Memory B cell (primary cell): ENCODE data around the gene SERPINE2.
"Not testable (repeated sequence)": the region's sequence is repeated elsewhere in the genome, so short reads cannot be mapped to it uniquely, and the experiment has no call there.

ENCODE experiments used
- ATAC-seq: fragments of 150-1000 bp; cut with Tn5 transposase; 2 replicates; pipeline ENCODE4 v1.10.0; 2021; ENCODE audit warnings: low read depth, mild to moderate bottlenecking, moderate library complexity
- DNase-seq, 2 donors: peaks; one replicate each; pipeline ENCODE4 v3.0.0; 2022; ENCODE audit warnings: low spot score in 2 of 2
- H3K27ac Mint-ChIP-seq: one replicate; pipeline ENCODE4 v1.8.0; 2022; ENCODE audit warnings: mild to moderate bottlenecking, moderate library complexity, mixed read lengths
- H3K27me3 Mint-ChIP-seq: one replicate; pipeline ENCODE4 v1.8.0; 2022; ENCODE audit warnings: mixed read lengths
- H3K36me3 Mint-ChIP-seq: one replicate; pipeline ENCODE4 v1.8.0; 2022; ENCODE audit warnings: mild to moderate bottlenecking, mixed read lengths
- H3K4me1 Mint-ChIP-seq: one replicate; pipeline ENCODE4 v1.8.0; 2022; ENCODE audit warnings: mixed read lengths
- H3K4me3 Mint-ChIP-seq: one replicate; pipeline ENCODE4 v1.8.0; 2022; ENCODE audit warnings: mild to moderate bottlenecking, moderate library complexity, mixed read lengths
- H3K9me3 Mint-ChIP-seq: one replicate; pipeline ENCODE4 v1.8.0; 2022; ENCODE audit warnings: mixed read lengths

The SERPINE2 gene

GRCh38 chr2:224016963-224017362 lies 22.1 kb downstream of the SERPINE2 start:
- H3K4me3 Mint-ChIP-seq: no peak overlapping the region
- DNase-seq: no peak
- no peak overlapping the region for H3K27ac Mint-ChIP-seq
- peaks cover 1% of the 10 kb centered on the region for H3K27me3 Mint-ChIP-seq
- no peaks in the 10 kb centered on the region for H3K36me3 Mint-ChIP-seq
- peaks cover 9% of the 10 kb centered on the region for H3K4me1 Mint-ChIP-seq
- H3K9me3 Mint-ChIP-seq: no peaks in the 10 kb centered on the region
- no peak for ATAC-seq

- H3K27ac Mint-ChIP-seq: no peak overlapping the region
- no peaks in the 10 kb centered on the region for H3K9me3 Mint-ChIP-seq
These were observed 24.8 kb downstream of the SERPINE2 start for GRCh38 chr2:224014336-224014735.

GRCh38 chr2:224011837-224012236 lies 27.2 kb downstream of the SERPINE2 start:
- Mint-ChIP-seq H3K27me3 (no peaks in the 10 kb centered on the region), H3K36me3 (no peaks in the 10 kb centered on the region), H3K27ac (no peak overlapping the region), H3K4me1 (peaks cover 4% of the 10 kb centered on the region), H3K4me3 (no peak overlapping the region), H3K9me3 (no peaks in the 10 kb centered on the region)
- ATAC-seq (no peak), DNase-seq (no peak)

More at GRCh38 chr2:224014336-224014735, 24.8 kb downstream of the SERPINE2 start:
- no peak for DNase-seq
- Mint-ChIP-seq H3K4me3 (no peak overlapping the region), H3K27me3 (peaks cover under 1% of the 10 kb centered on the region), H3K4me1 (peaks cover 4% of the 10 kb centered on the region), H3K36me3 (no peaks in the 10 kb centered on the region)
- ATAC-seq: no peak

- DNase-seq: no peak
- H3K4me3 Mint-ChIP-seq: no peak overlapping the region
- ATAC-seq: no peak
- H3K9me3 Mint-ChIP-seq: no peaks in the 10 kb centered on the region
- no peak overlapping the region for H3K27ac Mint-ChIP-seq
- H3K27me3 Mint-ChIP-seq: no peaks in the 10 kb centered on the region
- no peaks in the 10 kb centered on the region for H3K4me1 Mint-ChIP-seq
- H3K36me3 Mint-ChIP-seq: no peaks in the 10 kb centered on the region
These were observed 29.3 kb downstream of the SERPINE2 start for GRCh38 chr2:224009605-224010315.

GRCh38 chr2:224008702-224009261 lies 30.3 kb downstream of the SERPINE2 start:
- Mint-ChIP-seq H3K27me3 (no peaks in the 10 kb centered on the region), H3K9me3 (no peaks in the 10 kb centered on the region), H3K27ac (no peak overlapping the region), H3K4me3 (no peak overlapping the region), H3K4me1 (no peaks in the 10 kb centered on the region), H3K36me3 (no peaks in the 10 kb centered on the region)
- DNase-seq (no peak), ATAC-seq (no peak)

- Mint-ChIP-seq H3K4me1 (no peaks in the 10 kb centered on the region), H3K27ac (no peak overlapping the region)
- ATAC-seq: no peak
These were observed 34.9 kb downstream of the SERPINE2 start for GRCh38 chr2:224004105-224004695.

GRCh38 chr2:224000662-224001061 lies 38.4 kb downstream of the SERPINE2 start:
- not testable (repeated sequence) for H3K9me3 Mint-ChIP-seq, H3K4me1 Mint-ChIP-seq

More at GRCh38 chr2:224004105-224004695, 34.9 kb downstream of the SERPINE2 start:
- DNase-seq: no peak
- no peak overlapping the region for H3K4me3 Mint-ChIP-seq
- H3K36me3 Mint-ChIP-seq: no peaks in the 10 kb centered on the region
- H3K27me3 Mint-ChIP-seq: peaks cover 2% of the 10 kb centered on the region
- no peaks in the 10 kb centered on the region for H3K9me3 Mint-ChIP-seq

GRCh38 chr2:223999862-224000261 lies 39.2 kb downstream of the SERPINE2 start:
- Mint-ChIP-seq H3K9me3 (no peaks in the 10 kb centered on the region), H3K4me3 (no peak overlapping the region), H3K27me3 (peaks cover 3% of the 10 kb centered on the region), H3K36me3 (no peaks in the 10 kb centered on the region), H3K4me1 (no peaks in the 10 kb centered on the region), H3K27ac (no peak overlapping the region)
- DNase-seq (no peak), ATAC-seq (no peak)

More at GRCh38 chr2:224000662-224001061, 38.4 kb downstream of the SERPINE2 start:
- DNase-seq, H3K4me3 Mint-ChIP-seq, H3K27me3 Mint-ChIP-seq, H3K36me3 Mint-ChIP-seq, ATAC-seq, H3K27ac Mint-ChIP-seq: not testable (repeated sequence)

GRCh38 chr2:223998948-223999347 lies 40.1 kb downstream of the SERPINE2 start:
- Mint-ChIP-seq H3K4me1 (no peaks in the 10 kb centered on the region), H3K27me3 (peaks cover 3% of the 10 kb centered on the region), H3K27ac (no peak overlapping the region), H3K36me3 (no peaks in the 10 kb centered on the region), H3K9me3 (no peaks in the 10 kb centered on the region), H3K4me3 (no peak overlapping the region)
- ATAC-seq (no peak), DNase-seq (no peak)

GRCh38 chr2:223997938-223998337 lies 41.1 kb downstream of the SERPINE2 start:
- Mint-ChIP-seq H3K4me3 (no peak overlapping the region), H3K27ac (no peak overlapping the region), H3K9me3 (no peaks in the 10 kb centered on the region), H3K36me3 (no peaks in the 10 kb centered on the region), H3K27me3 (peaks cover 3% of the 10 kb centered on the region), H3K4me1 (no peaks in the 10 kb centered on the region)
- DNase-seq: no peak
- ATAC-seq: no peak

- Mint-ChIP-seq H3K4me1 (no peaks in the 10 kb centered on the region), H3K27me3 (peaks cover 2% of the 10 kb centered on the region), H3K27ac (no peak overlapping the region), H3K9me3 (no peaks in the 10 kb centered on the region), H3K4me3 (no peak overlapping the region), H3K36me3 (no peaks in the 10 kb centered on the region)
- no peak for ATAC-seq
- no peak for DNase-seq
These were observed 42.7 kb downstream of the SERPINE2 start for GRCh38 chr2:223996391-223996790.

GRCh38 chr2:223995569-223995968 lies 43.5 kb downstream of the SERPINE2 start:
- Mint-ChIP-seq H3K4me3 (no peak overlapping the region), H3K4me1 (no peaks in the 10 kb centered on the region), H3K27ac (no peak overlapping the region), H3K36me3 (no peaks in the 10 kb centered on the region), H3K9me3 (no peaks in the 10 kb centered on the region), H3K27me3 (peaks cover 2% of the 10 kb centered on the region)
- DNase-seq: no peak
- ATAC-seq: no peak

GRCh38 chr2:223994562-223995162 lies 44.4 kb downstream of the SERPINE2 start:
- Mint-ChIP-seq H3K36me3 (no peaks in the 10 kb centered on the region), H3K27ac (no peak overlapping the region), H3K27me3 (peaks cover 2% of the 10 kb centered on the region), H3K4me1 (no peaks in the 10 kb centered on the region), H3K4me3 (no peak overlapping the region), H3K9me3 (no peaks in the 10 kb centered on the region)
- no peak for DNase-seq
- no peak for ATAC-seq

- ATAC-seq: peak; percentile 76
These were observed 45.4 kb downstream of the SERPINE2 start for GRCh38 chr2:223993634-223994232.

More at GRCh38 chr2:223993634-223994232, 45.4 kb downstream of the SERPINE2 start:
- no peak overlapping the region for H3K4me3 Mint-ChIP-seq
- H3K4me1 Mint-ChIP-seq: no peaks in the 10 kb centered on the region
- peak; percentile 53 to 61 for DNase-seq
- peaks cover 2% of the 10 kb centered on the region for H3K27me3 Mint-ChIP-seq
- no peak overlapping the region for H3K27ac Mint-ChIP-seq
- no peaks in the 10 kb centered on the region for H3K9me3 Mint-ChIP-seq
- no peaks in the 10 kb centered on the region for H3K36me3 Mint-ChIP-seq
